Lung (tissue), 12 donors: ENCODE data around the gene PTPRN2. TPM values are rescaled to one million over a fixed set of nuclear protein-coding genes. Genes with fewer than 3 reads are reported as not detected.

Source experiments
- ATAC-seq: fragments of 200-7000 bp; cut with Tn5 transposase; one replicate; pipeline ENCODE4 v1.9.1; 2020; ENCODE audit warnings: moderate number of reproducible peaks; ENCODE audit not compliant: insufficient read depth, low FRiP score
- DNase-seq, 3 donors: peaks; one replicate each; pipeline ENCODE4 v3.0.0-alpha.2; 2013 to 2017
- H3K27ac ChIP-seq, 2 donors: one replicate each; pipeline ENCODE4 v1.5.1; 2013; ENCODE audit warnings: mild to moderate bottlenecking in 2 of 2, moderate library complexity in 2 of 2, control low read depth in 1 of 2, inconsistent platforms in 1 of 2, low read depth in 1 of 2, low read length in 1 of 2
- H3K27me3 ChIP-seq, 3 donors: one replicate each; pipeline ENCODE4 v1.5.1; 2013; ENCODE audit warnings: low read length in 2 of 3; ENCODE audit not compliant: control insufficient read depth in 3 of 3, insufficient read depth in 3 of 3
- H3K36me3 ChIP-seq, 4 donors: one replicate each; pipeline ENCODE4 v1.5.1; 2013; ENCODE audit warnings: low read length in 4 of 4, mild to moderate bottlenecking in 1 of 4, moderate library complexity in 1 of 4; ENCODE audit not compliant: control insufficient read depth in 4 of 4, insufficient read depth in 4 of 4
- H3K4me1 ChIP-seq, 5 donors: one replicate each; pipeline ENCODE4 v1.5.1; 2013; ENCODE audit warnings: low read length in 5 of 5, mild to moderate bottlenecking in 2 of 5, moderate library complexity in 1 of 5; ENCODE audit not compliant: control insufficient read depth in 5 of 5, insufficient read depth in 5 of 5
- H3K4me3 ChIP-seq: one replicate; pipeline ENCODE4 v1.5.1; 2013; ENCODE audit warnings: mild to moderate bottlenecking, control low read depth, moderate library complexity
- H3K9ac ChIP-seq, 2 donors: one replicate each; pipeline ENCODE4 v1.5.1; 2013; ENCODE audit warnings: low read length in 2 of 2, control low read depth in 1 of 2; ENCODE audit not compliant: insufficient read depth in 1 of 2
- H3K9me3 ChIP-seq, 4 donors: one replicate each; pipeline ENCODE4 v1.5.1; 2013; ENCODE audit warnings: low read length in 3 of 4, mild to moderate bottlenecking in 1 of 4, moderate library complexity in 1 of 4; ENCODE audit not compliant: control insufficient read depth in 4 of 4, insufficient read depth in 3 of 4
- CTCF ChIP-seq: IDR thresholded peaks from 2 replicates; pipeline ENCODE4 v1.5.1; 2012; ENCODE audit warnings: mild to moderate bottlenecking; ENCODE audit errors: control extremely low read depth, extremely low read depth
- WGBS, 2 donors: extraction: QIAGEN DNeasy Blood & Tissue Kit; methylation state at CpG; one replicate each; pipeline ENCODE4 v1.1.7; 2013; 5-methylcytosine and 5-hydroxymethylcytosine counted together
- polyA plus RNA-seq, 2 donors: library from polyadenylated mRNA; stranded (reverse); fragments of 200-250 nt; gene quantifications; one replicate each; pipeline ENCODE4 v1.2.1, GENCODE V29; 2013
- total RNA-seq, 2 donors: library from RNA; depleted of rRNA in 1 of 2; stranded (reverse); fragments of >200 nt in 1 of 2; gene quantifications; one replicate each; pipeline ENCODE4 v1.2.1, GENCODE V29; 2014 to 2021
- donor health status: control.
- donor health status: control.
- donor health status: Bipolar disorder and iron deficiency.
- donor health status: healthy.
- donor health status: DM: yes; HTN: yes; CAD: no.

PTPRN2 gene
- total and polyA plus RNA-seq, 4 donors: 2.1 to 7.4 (median 4.4) TPM

DNA sequence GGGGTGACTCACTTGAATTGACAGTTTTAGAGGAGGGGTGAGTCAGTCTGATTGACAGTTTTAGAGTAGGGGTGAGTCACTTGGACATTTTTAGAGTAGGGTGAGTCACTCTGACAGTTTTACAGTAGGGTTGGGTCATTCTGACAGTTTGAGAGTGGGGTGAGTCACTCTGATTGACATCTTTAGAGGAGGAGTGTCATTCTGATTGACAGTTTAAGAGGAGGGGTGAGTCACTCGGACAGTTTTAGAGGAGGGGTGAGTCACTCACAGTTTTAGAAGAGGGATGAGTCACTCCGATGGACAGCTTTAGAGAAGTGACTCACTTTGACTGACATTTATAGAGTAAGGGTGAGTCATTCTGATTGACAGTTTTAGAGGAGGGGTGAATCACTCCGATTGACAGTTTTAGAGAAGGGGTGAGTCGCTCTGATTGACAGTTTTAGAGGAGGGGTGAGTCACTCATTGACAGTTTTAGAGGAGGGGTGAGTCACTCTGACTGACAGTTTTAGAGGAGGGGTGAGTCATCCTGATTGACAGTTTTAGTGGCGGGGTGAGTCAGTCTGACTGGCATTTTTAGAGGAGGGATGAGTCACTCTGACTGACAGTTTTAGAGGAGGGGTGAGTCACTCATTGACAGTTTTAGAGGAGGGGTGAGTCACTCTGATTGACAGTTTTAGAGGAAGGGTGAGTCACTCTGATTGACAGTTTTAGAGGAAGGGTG lies 655.0 kb downstream of the PTPRN2 start:
- Histone ChIP-seq H3K36me3 (no peaks in the 10 kb centered on the region), H3K9ac (no peak overlapping the region), H3K27me3 (no peaks in the 10 kb centered on the region), H3K4me1 (no peaks in the 10 kb centered on the region), H3K27ac (no peak overlapping the region), H3K4me3 (no peak overlapping the region), H3K9me3 (peaks cover 0 to 7% (median 0%) of the 10 kb centered on the region in 4 donors)
- ATAC-seq (no peak), DNase-seq (peak in 1 of 3 donors; percentile 1)
- 88% methylated on average over 5 of the region's 5 CpGs for WGBS, 2 donors
- TF ChIP-seq CTCF: no peak

DNA sequence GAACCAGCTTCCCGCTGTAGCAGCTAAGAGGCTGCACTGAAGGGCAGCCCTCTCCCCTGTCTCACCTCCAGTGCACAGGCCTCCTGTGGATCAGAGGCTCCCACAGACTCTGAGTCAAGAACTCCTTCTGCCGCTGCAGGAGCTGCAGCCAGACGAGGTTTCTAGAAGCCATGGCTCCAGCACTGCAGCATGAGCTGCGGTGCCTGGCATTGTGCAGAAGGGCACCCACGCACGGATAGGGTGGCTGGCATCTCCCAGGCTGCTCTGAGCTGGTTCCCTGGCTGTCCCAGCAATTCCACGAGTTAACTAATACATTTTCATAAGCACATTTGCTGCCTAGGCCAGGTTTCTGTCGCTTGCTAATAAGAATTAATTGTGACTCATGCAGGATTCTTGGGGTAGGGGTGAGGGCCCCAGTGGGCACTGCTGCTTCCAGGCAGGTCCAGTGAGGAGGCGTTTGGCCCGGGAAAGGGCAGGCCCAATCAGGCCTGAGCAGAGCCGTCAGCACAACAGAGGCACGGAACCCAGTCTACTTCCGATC lies 656.6 kb downstream of the PTPRN2 start:
- no peaks in the 10 kb centered on the region for H3K27me3 ChIP-seq
- no peaks in the 10 kb centered on the region for H3K4me1 ChIP-seq
- H3K9ac ChIP-seq: no peak overlapping the region
- no peak overlapping the region for H3K4me3 ChIP-seq
- 81 to 88% methylated on average over 13 of the region's 13 CpGs for WGBS, 2 donors
- peaks cover 0 to 5% (median 0%) of the 10 kb centered on the region in 4 donors for H3K9me3 ChIP-seq
- ATAC-seq: no peak
- DNase-seq: no peak
- no peak for TF ChIP-seq CTCF
- no peaks in the 10 kb centered on the region for H3K36me3 ChIP-seq
- H3K27ac ChIP-seq: no peak overlapping the region

GRCh38 chr7:157930441-157930840 lies 657.2 kb downstream of the PTPRN2 start:
- H3K27me3 ChIP-seq: no peaks in the 10 kb centered on the region
- H3K4me1 ChIP-seq: no peaks in the 10 kb centered on the region
- ATAC-seq (no peak), DNase-seq (peak in 1 of 3 donors; percentile 25)
- no peak overlapping the region for H3K27ac ChIP-seq
- H3K9me3 ChIP-seq: peaks cover 0 to 5% (median 0%) of the 10 kb centered on the region in 4 donors
- no peak for TF ChIP-seq CTCF
- no peaks in the 10 kb centered on the region for H3K36me3 ChIP-seq
- WGBS, 2 donors: 53 to 74% methylated on average over 6 of the region's 6 CpGs
- H3K9ac ChIP-seq: no peak overlapping the region
- no peak overlapping the region for H3K4me3 ChIP-seq
